PFSK-1 (cell line): ENCODE results near the gene RBM47.

Experiments used
- FOXP2 ChIP-seq: optimal IDR thresholded peaks from 2 replicates; pipeline ENCODE3; 2011; ENCODE audit warnings: borderline replicate concordance, control low read depth, inconsistent platforms; ENCODE audit not compliant: insufficient read depth; ENCODE audit errors: extremely low read length, extremely low read depth
- POLR2AphosphoS5 ChIP-seq: IDR thresholded peaks from 2 replicates; pipeline ENCODE4 v1.6.1; 2012; ENCODE audit warnings: low read depth, mild to moderate bottlenecking, control low read depth, low read length, moderate library complexity
- SIN3A ChIP-seq: IDR thresholded peaks from 2 replicates; pipeline ENCODE4 v1.6.1; 2012; ENCODE audit warnings: mild to moderate bottlenecking, low read length, moderate library complexity, borderline replicate concordance; ENCODE audit not compliant: insufficient read depth
- TAF1 ChIP-seq: IDR thresholded peaks from 2 replicates; pipeline ENCODE4 v1.6.1; 2012; ENCODE audit warnings: low read length, control low read depth, borderline replicate concordance; ENCODE audit not compliant: insufficient read depth
- TF ChIP-seq, protein P1 (sequence below), 2 experiments: IDR thresholded peaks; 2 replicates each; pipeline versions ENCODE4 v1.6.1 to v1.8.0; 2011 to 2012; ENCODE audit warnings: low read depth in 2 of 2, low read length in 2 of 2, control low read depth in 1 of 2, inconsistent platforms in 1 of 2, mild to moderate bottlenecking in 1 of 2, moderate library complexity in 1 of 2; ENCODE audit not compliant: insufficient read depth in 1 of 2

RBM47 gene

DNA sequence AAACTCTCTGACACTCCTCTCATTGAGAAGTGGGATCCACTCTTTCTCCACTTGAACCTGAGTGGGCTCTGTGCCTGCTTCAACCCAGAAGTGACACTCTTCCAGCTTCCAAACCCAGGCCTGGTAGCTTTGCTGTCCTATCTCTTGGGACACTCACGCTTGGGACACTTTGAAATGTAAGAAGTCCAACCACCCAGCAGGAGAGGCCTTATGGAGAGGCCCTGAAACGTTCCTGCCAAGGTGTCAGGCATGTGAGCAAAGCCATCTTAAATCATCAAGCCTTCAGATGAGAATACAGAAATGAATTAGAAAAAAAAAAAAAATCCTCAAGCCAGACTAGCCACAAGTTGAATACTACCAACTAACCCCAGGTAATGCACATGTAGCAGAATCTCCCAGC lies 30.2 kb downstream of the RBM47 start:
- TF ChIP-seq FOXP2 (no peak), TAF1 (no peak), SIN3A (no peak), POLR2AphosphoS5 (no peak)
- TF ChIP-seq, protein P1, sequence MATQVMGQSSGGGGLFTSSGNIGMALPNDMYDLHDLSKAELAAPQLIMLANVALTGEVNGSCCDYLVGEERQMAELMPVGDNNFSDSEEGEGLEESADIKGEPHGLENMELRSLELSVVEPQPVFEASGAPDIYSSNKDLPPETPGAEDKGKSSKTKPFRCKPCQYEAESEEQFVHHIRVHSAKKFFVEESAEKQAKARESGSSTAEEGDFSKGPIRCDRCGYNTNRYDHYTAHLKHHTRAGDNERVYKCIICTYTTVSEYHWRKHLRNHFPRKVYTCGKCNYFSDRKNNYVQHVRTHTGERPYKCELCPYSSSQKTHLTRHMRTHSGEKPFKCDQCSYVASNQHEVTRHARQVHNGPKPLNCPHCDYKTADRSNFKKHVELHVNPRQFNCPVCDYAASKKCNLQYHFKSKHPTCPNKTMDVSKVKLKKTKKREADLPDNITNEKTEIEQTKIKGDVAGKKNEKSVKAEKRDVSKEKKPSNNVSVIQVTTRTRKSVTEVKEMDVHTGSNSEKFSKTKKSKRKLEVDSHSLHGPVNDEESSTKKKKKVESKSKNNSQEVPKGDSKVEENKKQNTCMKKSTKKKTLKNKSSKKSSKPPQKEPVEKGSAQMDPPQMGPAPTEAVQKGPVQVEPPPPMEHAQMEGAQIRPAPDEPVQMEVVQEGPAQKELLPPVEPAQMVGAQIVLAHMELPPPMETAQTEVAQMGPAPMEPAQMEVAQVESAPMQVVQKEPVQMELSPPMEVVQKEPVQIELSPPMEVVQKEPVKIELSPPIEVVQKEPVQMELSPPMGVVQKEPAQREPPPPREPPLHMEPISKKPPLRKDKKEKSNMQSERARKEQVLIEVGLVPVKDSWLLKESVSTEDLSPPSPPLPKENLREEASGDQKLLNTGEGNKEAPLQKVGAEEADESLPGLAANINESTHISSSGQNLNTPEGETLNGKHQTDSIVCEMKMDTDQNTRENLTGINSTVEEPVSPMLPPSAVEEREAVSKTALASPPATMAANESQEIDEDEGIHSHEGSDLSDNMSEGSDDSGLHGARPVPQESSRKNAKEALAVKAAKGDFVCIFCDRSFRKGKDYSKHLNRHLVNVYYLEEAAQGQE (IDR thresholded peaks at IDR 0.05; ENCODE audit: insufficient read depth in 1 of 2, low read depth in 2 of 2, low read length in 2 of 2), result no peak

DNA sequence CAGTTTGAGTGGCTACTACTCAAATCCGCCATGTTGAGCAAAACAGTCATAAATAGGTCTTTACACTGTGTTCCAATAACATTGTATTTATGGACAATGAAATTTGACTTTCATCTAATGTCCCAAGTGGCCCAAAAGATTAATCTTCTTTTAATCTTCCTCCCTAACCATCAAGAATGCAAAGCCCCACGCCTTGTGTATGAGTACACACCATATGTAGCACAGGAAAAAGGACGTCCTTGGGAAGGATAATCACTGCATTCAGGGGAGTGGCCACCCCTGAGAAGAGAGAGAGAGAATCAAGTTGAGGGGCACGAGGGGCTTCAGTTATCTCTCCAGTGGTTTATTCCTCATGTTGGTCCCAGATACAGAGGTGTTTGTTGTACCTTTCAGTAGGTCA lies 33.1 kb downstream of the RBM47 start:
- TF ChIP-seq, protein P1 (IDR thresholded peaks at IDR 0.05; ENCODE audit: insufficient read depth in 1 of 2, low read depth in 2 of 2, low read length in 2 of 2), result no peak
- TF ChIP-seq FOXP2, result no peak
- no peak for TF ChIP-seq POLR2AphosphoS5

DNA sequence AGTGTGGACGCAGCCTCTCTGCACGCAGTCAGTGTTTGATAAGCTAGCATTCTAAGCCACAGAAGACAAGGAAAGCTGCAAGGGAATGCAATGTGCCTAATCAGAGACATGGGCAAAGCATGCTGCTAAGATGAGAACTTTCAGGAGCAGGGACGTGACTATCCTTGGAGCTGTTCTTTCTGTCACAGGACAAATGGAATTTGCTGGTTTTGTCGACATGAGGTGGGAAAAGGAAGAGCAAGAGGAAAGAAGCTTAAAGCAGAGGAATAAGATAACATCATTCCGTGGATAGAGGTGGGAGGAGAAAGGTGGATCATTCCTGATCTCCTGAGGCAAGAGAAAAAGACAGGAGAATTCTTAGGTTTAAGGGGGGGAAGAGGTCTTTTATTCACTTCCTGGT lies 33.7 kb downstream of the RBM47 start:
- TF ChIP-seq TAF1 (no peak), SIN3A (no peak), POLR2AphosphoS5 (no peak), FOXP2 (no peak)
- TF ChIP-seq, protein P1 (IDR thresholded peaks at IDR 0.05; ENCODE audit: insufficient read depth in 1 of 2, low read depth in 2 of 2, low read length in 2 of 2), result no peak

DNA sequence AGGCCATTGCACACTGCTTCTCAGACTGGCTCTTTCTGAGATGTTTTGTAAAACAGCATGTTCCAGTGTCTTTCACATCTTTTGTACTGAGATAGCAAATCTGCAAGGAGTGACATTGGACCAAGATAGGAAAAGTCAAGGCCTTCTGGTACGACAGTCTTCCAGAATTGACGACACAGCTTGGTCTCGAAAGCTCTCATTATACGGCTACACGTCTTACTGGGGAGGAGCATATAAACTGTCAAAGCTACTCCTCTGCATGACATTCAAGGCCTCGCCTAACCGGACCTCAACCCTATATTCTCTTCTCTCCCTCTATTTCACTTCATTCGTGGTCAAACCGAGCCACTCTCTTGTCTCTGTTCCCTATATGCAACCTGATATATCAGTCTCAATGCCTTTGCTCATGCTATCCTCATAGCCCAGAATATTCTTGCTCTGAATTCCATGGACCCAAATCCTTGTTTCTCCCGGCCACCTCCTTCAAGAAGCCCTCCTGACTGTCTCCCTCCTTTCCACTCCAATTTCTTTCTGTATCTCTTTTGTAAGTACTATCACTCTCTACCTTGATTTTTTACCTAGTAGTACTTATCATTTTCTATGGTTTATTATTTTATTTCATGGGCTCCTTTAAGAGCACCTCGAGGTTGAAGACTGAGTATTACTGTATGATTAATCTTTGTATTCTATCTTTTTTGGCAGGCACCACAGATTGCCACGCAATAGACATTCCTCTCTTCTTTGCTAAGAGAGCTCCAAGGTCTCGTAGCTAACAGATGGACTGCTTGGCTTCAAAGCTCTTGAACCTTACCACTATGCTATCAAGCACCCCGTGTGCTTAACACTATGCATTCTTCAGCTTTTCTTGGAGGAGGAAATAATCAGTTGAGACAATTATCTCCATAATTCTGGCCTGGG lies 35.1 kb downstream of the RBM47 start:
- TF ChIP-seq FOXP2 (no peak), TAF1 (no peak), POLR2AphosphoS5 (no peak), SIN3A (no peak)
- TF ChIP-seq, protein P1 (IDR thresholded peaks at IDR 0.05; ENCODE audit: insufficient read depth in 1 of 2, low read depth in 2 of 2, low read length in 2 of 2), result no peak
